Liver (tissue), 9 donors: ENCODE data around the gene NT5DC2. TPM values are rescaled to one million over a fixed set of nuclear protein-coding genes. Genes with fewer than 3 reads are reported as not detected.

Source experiments
- DNase-seq: peaks from one replicate; pipeline ENCODE4 v3.0.0-alpha.2; 2017; ENCODE audit warnings: low spot score
- H3K27ac ChIP-seq, 2 donors: one replicate each; pipeline ENCODE4 v1.7.0; 2013; ENCODE audit warnings: inconsistent platforms in 2 of 2, low read length in 2 of 2, control low read depth in 1 of 2, low read depth in 1 of 2, mild to moderate bottlenecking in 1 of 2
- H3K27me3 ChIP-seq, 4 donors: one replicate each; pipeline versions ENCODE4 v1.6.1 to v1.7.0; 2013; ENCODE audit warnings: low read length in 3 of 4, inconsistent platforms in 1 of 4, mild to moderate bottlenecking in 1 of 4, moderate library complexity in 1 of 4; ENCODE audit not compliant: control insufficient read depth in 4 of 4, insufficient read depth in 4 of 4
- H3K36me3 ChIP-seq, 4 donors: one replicate each; pipeline versions ENCODE4 v1.6.1 to v1.7.0; 2013; ENCODE audit warnings: low read length in 3 of 4, mild to moderate bottlenecking in 3 of 4, low read depth in 1 of 4, moderate library complexity in 1 of 4; ENCODE audit not compliant: control insufficient read depth in 4 of 4, insufficient read depth in 3 of 4
- H3K4me1 ChIP-seq, 4 donors: one replicate each; pipeline versions ENCODE4 v1.6.1 to v1.7.0; 2013; ENCODE audit warnings: low read length in 3 of 4, mild to moderate bottlenecking in 3 of 4, moderate library complexity in 1 of 4; ENCODE audit not compliant: control insufficient read depth in 4 of 4, insufficient read depth in 4 of 4
- H3K4me3 ChIP-seq, 3 donors: one replicate each; pipeline versions ENCODE4 v1.6.1 to v1.7.0; 2013; ENCODE audit warnings: low read length in 3 of 3, control low read depth in 1 of 3, low read depth in 1 of 3, mild to moderate bottlenecking in 1 of 3
- H3K9ac ChIP-seq, 2 donors: one replicate each; pipeline ENCODE4 v1.7.0; 2013; ENCODE audit warnings: low read length in 2 of 2, mild to moderate bottlenecking in 2 of 2, moderate library complexity in 2 of 2, control low read depth in 1 of 2, low read depth in 1 of 2
- H3K9me3 ChIP-seq, 4 donors: one replicate each; pipeline versions ENCODE4 v1.6.1 to v1.7.0; 2013; ENCODE audit warnings: low read length in 3 of 4; ENCODE audit not compliant: control insufficient read depth in 4 of 4
- ATF3 ChIP-seq: IDR thresholded peaks from 2 replicates; pipeline ENCODE4 v1.6.1; 2016; ENCODE audit warnings: antibody characterized with exemption
- CTCF ChIP-seq: fragments of 150-350 bp; IDR thresholded peaks from 2 replicates; pipeline ENCODE4 v1.5.1; 2017; ENCODE audit warnings: improper control_type of control experiment, low read depth, low read length; ENCODE audit not compliant: missing input control
- EGR1 ChIP-seq, 2 donors: IDR thresholded peaks; 2 replicates each; pipeline ENCODE4 v1.6.1; 2016 to 2018; ENCODE audit warnings: antibody characterized with exemption in 2 of 2, low read depth in 2 of 2
- FOXA1 ChIP-seq: IDR thresholded peaks from 2 replicates; pipeline ENCODE4 v1.6.1; 2016; ENCODE audit warnings: antibody characterized with exemption
- FOXA2 ChIP-seq: IDR thresholded peaks from 2 replicates; pipeline ENCODE4 v1.6.1; 2016; ENCODE audit warnings: antibody characterized with exemption
- GABPA ChIP-seq, 2 donors: IDR thresholded peaks in 1 of 2; conservative IDR thresholded peaks in 1 of 2; 2 replicates each; pipeline ENCODE4 v1.6.1; 2016; ENCODE audit warnings: antibody characterized with exemption in 2 of 2, mild to moderate bottlenecking in 1 of 2, moderate library complexity in 1 of 2
- HNF4A ChIP-seq, 2 donors: conservative IDR thresholded peaks; 2 replicates each; pipeline ENCODE4 v1.6.1; 2016; ENCODE audit warnings: antibody characterized with exemption in 2 of 2, mild to moderate bottlenecking in 2 of 2
- HNF4G ChIP-seq: IDR thresholded peaks from 2 replicates; pipeline ENCODE4 v1.6.1; 2016; ENCODE audit warnings: antibody characterized with exemption
- JUND ChIP-seq, 2 donors: IDR thresholded peaks; 2 replicates each; pipeline ENCODE4 v1.6.1; 2016; ENCODE audit warnings: antibody characterized with exemption in 2 of 2
- MAX ChIP-seq: IDR thresholded peaks from 2 replicates; pipeline ENCODE4 v1.6.1; 2016; ENCODE audit warnings: antibody characterized with exemption
- NR2F2 ChIP-seq: IDR thresholded peaks from 2 replicates; pipeline ENCODE4 v1.6.1; 2016; ENCODE audit warnings: antibody characterized with exemption
- RAD21 ChIP-seq, 2 donors: IDR thresholded peaks; 2 replicates each; pipeline ENCODE4 v1.6.1; 2016; ENCODE audit warnings: antibody characterized with exemption in 2 of 2, mild to moderate bottlenecking in 2 of 2
- REST ChIP-seq: IDR thresholded peaks from 2 replicates; pipeline ENCODE4 v1.6.1; 2016; ENCODE audit warnings: antibody characterized with exemption, mild to moderate bottlenecking
- RXRA ChIP-seq, 2 donors: IDR thresholded peaks; 2 replicates each; pipeline ENCODE4 v1.6.1; 2017 to 2018; ENCODE audit warnings: antibody characterized with exemption in 2 of 2, mild to moderate bottlenecking in 1 of 2
- SP1 ChIP-seq: IDR thresholded peaks from 2 replicates; pipeline ENCODE4 v1.6.1; 2018; ENCODE audit warnings: antibody characterized with exemption, mild to moderate bottlenecking
- TAF1 ChIP-seq: conservative IDR thresholded peaks from 2 replicates; pipeline ENCODE4 v1.6.1; 2016; ENCODE audit warnings: antibody characterized with exemption, mild to moderate bottlenecking
- YY1 ChIP-seq: IDR thresholded peaks from 2 replicates; pipeline ENCODE4 v1.6.1; 2016; ENCODE audit warnings: antibody characterized with exemption, mild to moderate bottlenecking
- ZBTB33 ChIP-seq: IDR thresholded peaks from 2 replicates; pipeline ENCODE4 v1.6.1; 2016; ENCODE audit warnings: antibody characterized with exemption
- WGBS: extraction: QIAGEN DNeasy Blood & Tissue Kit; methylation state at CpG from one replicate; pipeline ENCODE4 v1.1.7; 2013; 5-methylcytosine and 5-hydroxymethylcytosine counted together
- polyA plus RNA-seq, 2 donors: library from polyadenylated mRNA; stranded (reverse) in 1 of 2; unstranded in 1 of 2; fragments of 200-250 nt in 1 of 2; fragments of >200 nt in 1 of 2; fragmentation: Nextera tagmentation in 1 of 2; extraction: Ambion mirVana in 1 of 2; gene quantifications; one replicate each; pipeline versions ENCODE4 v1.2.1 to v1.2.3, GENCODE V29; 2013 to 2015
- total RNA-seq, 2 donors: library from RNA; depleted of rRNA; stranded (reverse); fragments of >200 nt; gene quantifications; one replicate each; pipeline ENCODE4 v1.2.3, GENCODE V29; 2014
- donor health status: healthy.
- donor health status: healthy.
- donor health status: healthy.
- donor health status: healthy.
- donor health status: healthy.

NT5DC2 gene
- total and polyA plus RNA-seq, 4 donors = 2.8 to 20.9 (median 3.1) TPM

- TF ChIP-seq CTCF (no peak), FOXA1 (no peak), MAX (no peak)
Observed at GRCh38 chr3:52557011-52557960, 23.6 kb upstream of the NT5DC2 start (continued).

GRCh38 chr3:52555056-52555455, 21.4 kb upstream of the NT5DC2 start:
- Histone ChIP-seq H3K4me1 (peaks cover 0 to 7% (median 0%) of the 10 kb centered on the region in 4 donors), H3K9me3 (no peaks in the 10 kb centered on the region), H3K4me3 (no peak overlapping the region), H3K9ac (no peak overlapping the region), H3K27me3 (no peaks in the 10 kb centered on the region), H3K27ac (no peak overlapping the region), H3K36me3 (peaks cover 12 to 45% (median 31%) of the 10 kb centered on the region in 4 donors)
- no peak for TF ChIP-seq TAF1
- TF ChIP-seq SP1 = no peak
- TF ChIP-seq JUND (IDR thresholded peaks at IDR 0.05) = no peak
- no peak for TF ChIP-seq HNF4G
- no peak for TF ChIP-seq EGR1 (IDR thresholded peaks at IDR 0.05; ENCODE audit: low read depth in 2 of 2)
- no peak for TF ChIP-seq MAX
- TF ChIP-seq CTCF = no peak
- TF ChIP-seq ATF3 = no peak
- TF ChIP-seq NR2F2 = no peak
- no peak for TF ChIP-seq HNF4A (conservative IDR thresholded peaks at IDR 0.05)
- TF ChIP-seq RAD21 (IDR thresholded peaks at IDR 0.05) = no peak
- no peak for TF ChIP-seq RXRA (IDR thresholded peaks at IDR 0.05)
- no peak for TF ChIP-seq ZBTB33
- TF ChIP-seq FOXA2 = no peak
- TF ChIP-seq YY1 = no peak
- no peak for TF ChIP-seq FOXA1
- no peak for TF ChIP-seq GABPA (IDR thresholded peaks at IDR 0.05 in 1 of 2, conservative IDR thresholded peaks at IDR 0.05 in 1 of 2)
- no peak for TF ChIP-seq REST
- no peak for DNase-seq
- WGBS = 98% methylated on average over 1 of the region's 1 CpG
